GM12878 (cell line): ENCODE results near the gene FCHSD2. TPM values are rescaled to one million over a fixed set of nuclear protein-coding genes. Genes with fewer than 3 reads are reported as not detected.

ENCODE experiments used
- ATF3 ChIP-seq: IDR thresholded peaks from 2 replicates; pipeline ENCODE4 v1.6.1; 2011; ENCODE audit warnings: low read depth, mild to moderate bottlenecking, low read length, moderate library complexity, borderline replicate concordance; ENCODE audit errors: extremely low read depth
- BMI1 ChIP-seq: fragments of 450-650 bp; IDR thresholded peaks from 2 replicates; pipeline ENCODE4 v1.6.1; 2016; ENCODE audit warnings: mild to moderate bottlenecking, moderate library complexity, borderline replicate concordance
- CBX5 ChIP-seq: sonication (generic); IDR thresholded peaks from 2 replicates; pipeline ENCODE4 v1.6.1; 2016; ENCODE audit warnings: low read depth, moderate library complexity, mild to moderate bottlenecking, inconsistent platforms
- FOXM1 ChIP-seq: IDR thresholded peaks from 2 replicates; pipeline ENCODE4 v1.6.1; 2012; ENCODE audit warnings: low read depth, mild to moderate bottlenecking, inconsistent platforms, low read length, moderate library complexity
- LARP7 ChIP-seq: fragments of 450-650 bp; IDR thresholded peaks from 2 replicates; pipeline ENCODE4 v1.6.1; 2017; ENCODE audit warnings: mild to moderate bottlenecking
- NBN ChIP-seq: fragments of 450-650 bp; IDR thresholded peaks from 2 replicates; pipeline ENCODE4 v1.6.1; 2016
- NFYB ChIP-seq: IDR thresholded peaks from 2 replicates; pipeline ENCODE4 v1.6.1; 2011; ENCODE audit warnings: low read depth, mild to moderate bottlenecking, low read length, improper control_type of control experiment, moderate library complexity; ENCODE audit not compliant: insufficient read depth
- POLR2A ChIP-seq: IDR thresholded peaks from 2 replicates; pipeline ENCODE4 v1.6.1; 2011; ENCODE audit warnings: low read depth, mild to moderate bottlenecking, low read length
- POLR2AphosphoS5 ChIP-seq: IDR thresholded peaks from 2 replicates; pipeline ENCODE4 v1.6.1; 2011; ENCODE audit warnings: mild to moderate bottlenecking, low read length, inconsistent platforms
- RELB ChIP-seq: fragments of 450-650 bp; IDR thresholded peaks from 2 replicates; pipeline ENCODE4 v1.6.1; 2017; ENCODE audit warnings: low read depth, mild to moderate bottlenecking, moderate library complexity
- SMAD5 ChIP-seq: IDR thresholded peaks from 2 replicates; pipeline ENCODE4 v1.6.1; 2016; ENCODE audit warnings: antibody characterized with exemption, low read depth
- SREBF1 ChIP-seq: IDR thresholded peaks from 2 replicates; pipeline ENCODE4 v1.6.1; 2012; ENCODE audit warnings: mild to moderate bottlenecking, low read length
- SREBF2 ChIP-seq: IDR thresholded peaks from 2 replicates; pipeline ENCODE4 v1.6.1; 2012; ENCODE audit warnings: mild to moderate bottlenecking, low read length
- SRF ChIP-seq, 2 experiments: IDR thresholded peaks; 2 replicates each; pipeline ENCODE4 v1.6.1; 2011; ENCODE audit warnings: low read depth in 2 of 2, low read length in 2 of 2, mild to moderate bottlenecking in 1 of 2, moderate library complexity in 1 of 2
- TCF12 ChIP-seq: IDR thresholded peaks from 2 replicates; pipeline ENCODE4 v1.6.1; 2011; ENCODE audit warnings: low read depth, mild to moderate bottlenecking, low read length
- ZNF592 ChIP-seq: fragments of 450-650 bp; IDR thresholded peaks from 2 replicates; pipeline ENCODE4 v1.6.1; 2017; ENCODE audit warnings: mild to moderate bottlenecking, moderate library complexity
- polyA plus RNA-seq, 11 experiments: library from polyadenylated mRNA; depleted of rRNA in 4 of 11; unstranded in 6 of 11; stranded (reverse) in 5 of 11; fragments of >200 nt; fragmentation: Nextera tagmentation in 4 of 11; fragmentation: Illumina TruSeq in 1 of 11; extraction: Ambion mirVana in 4 of 11; extraction: Trizol in 1 of 11; gene quantifications; 1 replicate in 1 of 11; 2 replicates in 10 of 11; pipeline versions ENCODE4 v1.2.1 to v1.2.3, GENCODE V29; 2011 to 2016; ENCODE audit warnings: inconsistent platforms in 2 of 11, missing spikeins in 2 of 11, low read depth in 1 of 11
- total RNA-seq, 4 experiments: library from RNA; depleted of rRNA in 3 of 4; stranded (reverse); fragments of >200 nt in 3 of 4; fragmentation: Illumina TruSeq in 1 of 4; extraction: Trizol in 1 of 4; gene quantifications; 2 replicates each; pipeline versions ENCODE4 v1.2.1 to v1.2.3, GENCODE V29; 2013 to 2021
- TF ChIP-seq, protein P1 (sequence below): IDR thresholded peaks from 2 replicates; pipeline ENCODE4 v1.6.1; 2011; ENCODE audit warnings: borderline replicate concordance, low read depth, mild to moderate bottlenecking, moderate library complexity, mixed read lengths, low read length; ENCODE audit not compliant: insufficient read depth; ENCODE audit errors: extremely low read length
- TF ChIP-seq, protein P2 (sequence below): fragments of 450-650 bp; IDR thresholded peaks from 2 replicates; pipeline ENCODE4 v1.6.1; 2017; ENCODE audit warnings: mild to moderate bottlenecking

FCHSD2 gene
- total and polyA plus RNA-seq, 10 of the 15 experiments (the other 5 are each of a cell fraction or from before 2014, with no cell fraction given), result 13.2 to 89.8 (median 47.8) TPM

- TF ChIP-seq ATF3 (no peak), CBX5 (no peak), RELB (no peak), BMI1 (no peak), NBN (no peak), SMAD5 (0 out of 2 replicates have a peak, but pooled peaks have one; percentile 34), SREBF2 (no peak), FOXM1 (no peak), TCF12 (no peak), NFYB (no peak), POLR2A (peak; percentile 78), ZNF592 (no peak), LARP7 (no peak), POLR2AphosphoS5 (peak; percentile 56; the same call in 1 of the 2 replicates), SREBF1 (no peak), SRF (IDR thresholded peaks at IDR 0.05; ENCODE audit: low read depth in 2 of 2, low read length in 2 of 2) (no peak)
- TF ChIP-seq, protein P1, sequence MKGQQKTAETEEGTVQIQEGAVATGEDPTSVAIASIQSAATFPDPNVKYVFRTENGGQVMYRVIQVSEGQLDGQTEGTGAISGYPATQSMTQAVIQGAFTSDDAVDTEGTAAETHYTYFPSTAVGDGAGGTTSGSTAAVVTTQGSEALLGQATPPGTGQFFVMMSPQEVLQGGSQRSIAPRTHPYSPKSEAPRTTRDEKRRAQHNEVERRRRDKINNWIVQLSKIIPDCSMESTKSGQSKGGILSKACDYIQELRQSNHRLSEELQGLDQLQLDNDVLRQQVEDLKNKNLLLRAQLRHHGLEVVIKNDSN, result no peak
- TF ChIP-seq, protein P2, sequence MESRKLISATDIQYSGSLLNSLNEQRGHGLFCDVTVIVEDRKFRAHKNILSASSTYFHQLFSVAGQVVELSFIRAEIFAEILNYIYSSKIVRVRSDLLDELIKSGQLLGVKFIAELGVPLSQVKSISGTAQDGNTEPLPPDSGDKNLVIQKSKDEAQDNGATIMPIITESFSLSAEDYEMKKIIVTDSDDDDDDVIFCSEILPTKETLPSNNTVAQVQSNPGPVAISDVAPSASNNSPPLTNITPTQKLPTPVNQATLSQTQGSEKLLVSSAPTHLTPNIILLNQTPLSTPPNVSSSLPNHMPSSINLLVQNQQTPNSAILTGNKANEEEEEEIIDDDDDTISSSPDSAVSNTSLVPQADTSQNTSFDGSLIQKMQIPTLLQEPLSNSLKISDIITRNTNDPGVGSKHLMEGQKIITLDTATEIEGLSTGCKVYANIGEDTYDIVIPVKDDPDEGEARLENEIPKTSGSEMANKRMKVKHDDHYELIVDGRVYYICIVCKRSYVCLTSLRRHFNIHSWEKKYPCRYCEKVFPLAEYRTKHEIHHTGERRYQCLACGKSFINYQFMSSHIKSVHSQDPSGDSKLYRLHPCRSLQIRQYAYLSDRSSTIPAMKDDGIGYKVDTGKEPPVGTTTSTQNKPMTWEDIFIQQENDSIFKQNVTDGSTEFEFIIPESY, result no peak
Measured at GRCh38 chr11:72824811-72825505, 317.2 kb downstream of the FCHSD2 start (continued).
